ENCODE measurements around the gene NUBP2.

The NUBP2 gene, protein sequence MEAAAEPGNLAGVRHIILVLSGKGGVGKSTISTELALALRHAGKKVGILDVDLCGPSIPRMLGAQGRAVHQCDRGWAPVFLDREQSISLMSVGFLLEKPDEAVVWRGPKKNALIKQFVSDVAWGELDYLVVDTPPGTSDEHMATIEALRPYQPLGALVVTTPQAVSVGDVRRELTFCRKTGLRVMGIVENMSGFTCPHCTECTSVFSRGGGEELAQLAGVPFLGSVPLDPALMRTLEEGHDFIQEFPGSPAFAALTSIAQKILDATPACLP

DNA sequence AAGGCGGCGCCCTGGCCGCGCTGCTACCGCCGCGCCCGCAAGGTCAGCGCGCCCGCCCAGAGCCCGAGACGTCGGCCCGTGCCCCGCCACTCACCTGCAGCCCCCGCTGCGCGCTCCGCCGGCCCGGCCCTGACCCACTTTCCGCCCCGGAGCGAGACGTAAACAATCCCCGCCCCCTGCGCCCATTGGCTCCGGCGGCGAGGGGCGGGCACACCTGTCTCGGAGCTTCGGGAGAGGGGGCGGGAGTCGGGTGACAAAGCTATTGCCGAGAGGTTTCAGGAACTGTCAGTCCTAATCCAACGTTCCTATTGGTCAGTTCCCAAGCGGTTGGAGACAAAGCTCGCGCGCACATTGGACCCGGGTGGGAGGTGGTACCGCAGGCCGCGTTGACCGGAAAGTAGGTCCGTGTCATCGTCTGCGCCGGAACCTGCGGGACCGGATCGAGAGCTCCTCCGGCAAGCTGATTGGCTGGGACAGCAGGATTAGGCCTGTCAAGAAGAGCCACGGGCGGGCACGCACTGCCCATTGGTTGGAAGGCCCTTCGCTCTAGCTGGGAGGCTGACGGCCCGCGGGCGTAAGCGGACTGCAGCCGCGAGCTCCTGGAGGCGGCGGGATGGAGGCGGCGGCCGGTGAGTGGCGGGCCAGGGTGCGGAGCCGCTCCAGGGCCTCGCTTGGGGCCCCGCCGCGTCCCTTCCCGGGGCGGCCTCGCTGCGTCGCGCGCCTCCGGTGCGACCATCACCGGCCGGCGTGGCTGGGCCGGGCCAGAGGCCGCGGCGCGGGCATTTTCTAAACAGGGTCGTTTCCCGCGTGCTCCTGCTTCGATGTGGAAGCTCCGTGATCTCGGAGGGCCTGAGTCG, at the start of gene NUBP2, which contains the start of gene SPSB3:
Gene NUBP2, plus strand, starts transcription at position 553 of the 857 bp plus-strand sequence. Its CDS starts 61 bp downstream, at position 614.
Gene SPSB3, minus strand, starts transcription at position 164 of the 857 bp plus-strand sequence. CDS start 1,088 bp downstream, outside the sequence.
- peak; percentile 97 to 99 (median 98) for DNase-seq (ENCODE audit: low read depth in 3 of 3)

DNA sequence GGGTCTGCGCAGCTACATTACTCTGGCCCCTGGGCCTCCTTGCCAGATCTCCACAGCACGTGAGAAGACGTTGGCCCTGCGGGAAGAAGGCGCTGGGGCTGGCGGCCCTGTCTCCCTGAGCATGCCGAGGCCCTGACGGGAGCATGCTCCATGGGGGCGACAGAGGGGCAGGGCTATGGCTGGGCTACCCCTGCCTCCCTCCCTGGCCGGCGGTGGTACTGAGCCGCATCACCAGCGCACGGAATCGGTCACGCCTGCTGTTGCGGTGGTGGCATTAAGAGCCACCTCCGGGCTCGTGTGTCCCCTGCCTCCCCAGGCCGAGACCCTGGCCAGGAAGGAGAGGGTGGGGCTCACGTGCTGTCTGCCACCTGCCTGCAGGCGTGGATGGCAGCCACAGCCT, 48.6 kb upstream of the NUBP2 start:
- DNase-seq (ENCODE audit: low read depth in 3 of 3) = no peak

DNA sequence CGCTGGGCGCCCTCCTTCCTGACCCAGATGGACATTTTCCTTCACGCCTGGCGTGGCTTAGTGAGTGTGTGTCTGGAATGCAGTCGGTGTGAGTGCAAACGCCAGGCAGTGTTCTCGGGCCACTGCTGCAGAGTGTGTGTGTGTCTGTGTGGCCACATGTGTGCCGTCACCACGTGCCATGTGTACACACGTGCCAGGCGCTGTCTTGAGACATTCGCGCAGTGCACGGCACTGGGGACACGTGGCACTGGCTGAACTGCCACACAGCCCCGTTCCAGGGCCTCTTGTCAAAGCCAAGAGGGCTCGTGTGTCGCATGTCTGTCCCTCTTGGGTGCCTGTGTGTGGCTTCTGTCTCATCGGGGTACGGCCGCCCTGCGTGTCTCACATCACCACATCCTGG, 47.9 kb upstream of the NUBP2 start:
- no peak for DNase-seq (ENCODE audit: low read depth in 3 of 3)

DNA sequence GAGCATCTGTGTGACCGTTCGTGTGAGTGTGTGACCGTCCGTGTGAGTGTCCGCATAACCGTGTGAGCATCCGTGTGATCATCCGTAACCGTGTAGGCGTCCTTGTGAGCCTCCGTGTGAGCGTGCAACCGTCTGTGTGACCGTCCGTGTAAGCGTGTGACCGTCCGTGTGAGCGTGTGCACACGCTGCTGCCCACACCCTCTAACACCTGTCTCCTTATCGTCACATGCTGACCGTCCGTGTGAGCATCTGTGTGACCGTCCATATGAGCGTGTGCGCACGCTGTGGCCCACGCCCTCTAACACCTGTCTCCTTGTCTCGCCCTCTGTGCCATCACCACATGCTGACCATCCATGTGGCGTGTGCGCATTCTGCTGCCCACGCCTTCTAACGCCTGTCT, 42.5 kb upstream of the NUBP2 start:
- DNase-seq (ENCODE audit: low read depth in 3 of 3) = no peak

DNA sequence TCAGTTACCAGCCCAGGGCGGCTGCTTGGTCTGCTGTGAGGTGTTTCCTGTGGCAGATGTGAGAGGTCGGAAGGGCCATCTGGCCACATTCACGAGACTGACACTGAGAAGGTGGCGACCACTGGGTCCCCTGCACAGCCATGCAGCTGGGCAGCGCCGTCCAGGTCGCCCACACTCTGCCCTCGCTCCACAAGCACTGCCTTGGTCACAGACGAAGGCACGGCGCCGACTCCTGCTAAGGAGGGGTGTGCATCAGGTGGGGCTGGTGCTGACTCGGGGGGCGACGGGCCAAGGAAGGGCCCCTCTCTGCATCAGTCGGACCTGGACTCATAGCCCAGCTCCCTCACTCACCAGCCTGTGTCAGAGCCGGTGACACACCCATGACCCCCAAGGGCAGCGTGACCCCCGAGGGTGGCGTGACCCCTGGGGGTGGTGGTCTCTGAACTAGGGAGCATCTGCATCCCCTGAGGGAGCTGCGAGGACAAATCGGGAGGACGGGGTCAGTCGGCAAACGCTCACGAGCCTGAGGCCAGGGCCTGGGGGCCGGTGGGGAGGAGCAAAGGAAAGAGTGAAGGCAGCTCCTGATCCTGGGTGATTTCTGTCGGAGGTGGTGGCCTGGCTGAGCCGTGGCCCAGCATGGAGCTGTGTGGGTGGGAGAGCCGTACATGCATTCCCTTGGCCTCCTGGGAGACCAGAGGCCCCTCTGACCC, 41.8 kb upstream of the NUBP2 start:
- no peak for DNase-seq (ENCODE audit: low read depth in 3 of 3)

DNA sequence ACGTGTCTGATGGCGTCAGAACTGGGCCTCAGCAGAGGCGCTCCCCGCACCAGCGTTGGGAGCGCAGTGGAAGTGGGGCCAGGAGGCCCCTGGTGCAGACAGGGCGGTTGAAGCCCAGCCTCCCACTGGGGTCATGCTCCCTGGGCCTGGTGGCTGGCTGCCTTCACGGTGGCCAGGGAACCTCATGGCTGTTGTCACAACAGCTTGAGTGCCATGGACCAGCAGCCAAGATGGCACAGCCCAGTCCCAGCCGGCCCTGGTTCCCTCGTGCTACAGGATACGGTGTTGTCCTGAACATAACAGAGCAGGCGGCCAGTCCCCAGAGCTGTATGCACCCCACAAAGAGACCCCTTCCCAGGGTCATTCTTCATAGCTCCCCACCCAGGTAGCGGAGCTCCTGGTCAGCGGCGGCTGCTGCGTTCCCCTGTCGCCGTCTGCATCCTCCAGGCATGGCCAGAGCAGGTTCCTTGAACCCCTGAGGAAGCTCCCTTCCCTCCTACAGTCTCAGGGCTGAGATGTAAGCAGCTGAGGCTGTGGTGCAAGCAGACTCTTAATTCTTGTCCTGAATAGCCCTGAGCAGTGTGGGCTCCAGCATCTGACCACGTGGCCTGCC, 41.1 kb upstream of the NUBP2 start:
- no peak for DNase-seq (ENCODE audit: low read depth in 3 of 3)

DNA sequence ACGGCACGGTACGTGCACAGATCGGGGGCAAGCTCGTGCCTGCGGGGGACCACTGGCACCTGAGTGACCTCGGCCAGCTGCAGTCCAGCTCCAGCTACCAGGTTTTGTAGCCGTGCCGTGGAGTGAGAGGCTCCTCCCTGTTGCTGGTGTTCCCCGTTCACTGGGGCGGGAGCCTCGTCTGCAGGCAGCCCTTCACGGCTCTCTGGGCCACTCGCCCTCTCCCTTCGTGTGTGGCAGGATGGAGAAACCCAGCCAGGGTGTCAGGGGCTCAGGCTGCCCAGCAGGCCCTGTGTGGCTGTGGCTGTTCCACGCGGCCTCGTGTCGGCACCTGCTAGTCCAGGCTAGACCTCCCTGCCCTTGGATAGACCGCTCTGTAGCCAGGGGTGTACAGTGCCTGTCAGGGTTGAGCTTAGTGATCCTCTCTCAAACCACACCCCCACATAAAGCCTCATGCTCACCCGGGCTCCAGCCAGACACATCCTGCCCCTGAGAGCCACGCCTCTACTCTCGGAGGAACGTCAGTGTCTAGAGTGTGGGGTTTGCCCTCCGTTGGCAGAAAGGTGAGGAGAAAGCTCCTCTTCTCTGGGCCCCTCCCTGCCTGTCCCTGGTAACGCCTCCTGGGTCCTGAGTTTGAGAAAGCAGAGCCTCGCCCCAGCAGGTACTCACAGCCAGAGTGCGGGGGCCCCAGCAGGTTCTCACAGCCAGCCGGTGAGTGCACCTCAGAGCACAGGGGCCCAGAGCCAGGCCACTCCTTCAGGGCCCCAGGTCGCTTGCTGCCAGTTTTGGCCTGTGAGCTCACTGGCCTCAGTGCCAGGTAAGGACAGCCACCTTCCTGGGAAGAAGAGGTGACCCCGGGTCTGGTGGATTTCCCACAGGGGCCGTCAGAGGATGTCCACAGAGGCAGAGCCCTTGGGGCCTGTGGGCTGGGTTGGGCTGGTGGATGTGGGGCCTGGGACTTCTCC, 39.1 kb upstream of the NUBP2 start:
- DNase-seq (ENCODE audit: low read depth in 3 of 3) = no peak

DNA sequence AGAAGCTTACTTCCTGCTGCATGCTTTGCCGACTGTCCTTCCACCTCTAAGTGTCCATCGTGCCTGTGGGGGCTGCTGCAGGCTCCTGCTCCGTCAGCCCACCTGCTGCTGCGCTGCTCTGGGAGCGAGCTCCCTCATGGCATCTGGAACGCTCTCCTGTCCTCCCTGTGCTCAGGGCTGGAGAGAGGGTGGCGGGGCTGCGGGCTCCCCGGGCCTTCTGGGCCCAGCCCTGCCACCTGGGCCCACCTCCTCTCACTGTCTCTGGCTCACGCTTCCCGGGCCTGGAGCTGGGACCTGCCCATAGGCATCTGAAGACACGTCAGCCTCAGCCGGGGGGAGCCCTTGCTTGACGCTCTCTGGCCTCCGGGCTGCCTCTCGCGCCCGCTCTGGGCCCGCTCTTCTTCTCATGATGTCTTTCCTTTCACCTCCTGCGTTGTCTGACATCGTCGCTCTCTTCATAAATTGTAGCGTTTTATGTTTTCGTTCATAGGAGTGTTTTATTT, 38.4 kb upstream of the NUBP2 start:
- no peak for DNase-seq (ENCODE audit: low read depth in 3 of 3)

DNA sequence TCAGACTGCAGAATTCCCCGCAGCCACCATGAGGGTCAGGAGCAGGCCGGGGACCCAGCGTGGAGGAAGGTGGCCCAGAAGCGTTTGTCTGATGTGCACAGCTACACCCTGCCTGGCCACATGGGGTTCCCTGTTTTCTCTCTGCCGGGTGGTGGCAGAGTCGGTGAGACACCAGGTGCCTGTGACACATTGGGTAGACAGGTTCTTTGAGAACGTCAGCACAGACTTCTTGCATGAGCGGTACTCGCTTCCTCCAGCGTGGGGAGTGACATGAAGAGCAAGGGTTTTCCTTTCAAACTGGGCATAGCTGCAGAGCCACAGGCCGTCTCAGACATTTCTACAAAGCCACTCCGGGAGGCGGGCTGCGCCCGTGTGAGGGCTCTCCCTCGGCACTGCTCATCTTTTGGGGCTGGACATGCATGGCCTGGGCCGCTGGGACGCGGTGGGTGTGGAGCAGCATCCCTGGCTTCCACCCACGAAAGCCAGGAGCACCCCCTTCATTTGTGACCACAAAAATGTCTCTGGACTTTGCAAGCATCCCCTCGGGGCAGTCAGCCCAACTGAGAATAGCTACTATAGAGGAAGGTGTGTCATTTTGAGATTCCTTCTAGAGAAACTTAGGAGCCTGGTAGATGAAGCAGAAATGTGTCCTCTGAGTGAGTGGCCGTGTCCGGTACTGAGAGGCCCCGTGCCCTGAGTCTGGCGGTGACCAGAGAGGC, 37.4 kb upstream of the NUBP2 start:
- no peak for DNase-seq (ENCODE audit: low read depth in 3 of 3)

DNA sequence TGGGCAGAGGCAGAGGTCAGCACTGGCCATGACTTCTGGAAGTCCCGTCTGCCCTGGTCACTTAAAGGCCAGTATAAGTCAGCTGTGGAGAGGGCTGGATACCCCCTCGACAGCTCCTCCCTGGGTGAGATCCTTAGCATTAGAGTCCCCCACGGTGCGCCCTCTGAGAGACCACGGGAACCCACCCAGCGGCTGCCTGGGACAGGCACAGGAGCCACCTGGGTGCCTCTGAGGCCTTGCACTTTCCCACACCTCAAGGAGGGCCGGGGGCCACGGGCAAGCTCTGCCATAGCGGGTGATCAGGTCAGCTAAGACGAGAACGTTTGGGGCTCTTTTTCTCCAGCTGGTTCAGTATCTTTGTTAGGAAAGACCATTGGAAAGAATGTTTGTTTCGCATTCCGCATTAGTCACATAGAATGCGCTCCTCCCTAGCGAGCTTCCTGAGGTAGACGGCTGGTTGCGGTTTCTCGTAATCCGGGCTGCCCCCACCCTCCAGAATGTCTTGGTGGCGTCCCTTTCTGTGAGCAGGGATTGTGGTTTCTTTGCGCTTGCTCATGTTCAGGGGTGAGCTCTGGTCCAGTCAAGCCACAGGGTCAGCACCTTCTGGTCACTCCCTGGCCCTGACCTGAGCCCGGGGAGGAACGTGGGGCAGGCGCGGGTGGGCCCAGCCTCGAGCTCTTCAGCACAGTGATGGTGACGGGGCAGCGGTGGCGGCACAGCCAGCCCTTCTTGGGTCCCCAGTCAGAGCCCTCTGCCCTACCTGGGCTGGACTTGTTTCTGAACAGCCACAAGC, 36.7 kb upstream of the NUBP2 start:
- no peak for DNase-seq (ENCODE audit: low read depth in 3 of 3)

DNA sequence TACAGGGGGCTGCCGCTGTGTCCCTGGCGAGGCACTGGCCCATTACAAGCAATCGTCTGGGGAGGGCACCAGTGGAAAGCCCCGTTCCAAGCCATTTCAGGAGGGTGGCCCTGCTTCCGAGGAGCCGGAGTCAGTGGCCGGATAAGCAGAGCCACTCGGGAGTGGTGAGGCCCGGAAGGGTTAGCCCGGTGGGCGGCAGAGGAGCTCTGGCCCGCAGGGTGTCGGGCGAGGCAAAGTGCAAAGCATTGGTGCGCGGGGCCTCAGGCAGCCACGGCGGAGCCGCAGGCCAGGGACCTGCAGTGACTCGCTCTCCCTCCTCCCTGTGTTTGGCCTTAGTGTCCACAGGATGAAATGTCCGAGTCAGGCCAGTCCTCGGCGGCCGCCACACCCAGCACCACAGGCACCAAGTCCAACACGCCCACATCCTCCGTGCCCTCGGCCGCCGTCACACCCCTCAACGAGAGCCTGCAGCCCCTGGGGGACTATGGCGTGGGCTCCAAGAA, 36.0 kb upstream of the NUBP2 start:
- DNase-seq (ENCODE audit: low read depth in 3 of 3) = no peak

DNA sequence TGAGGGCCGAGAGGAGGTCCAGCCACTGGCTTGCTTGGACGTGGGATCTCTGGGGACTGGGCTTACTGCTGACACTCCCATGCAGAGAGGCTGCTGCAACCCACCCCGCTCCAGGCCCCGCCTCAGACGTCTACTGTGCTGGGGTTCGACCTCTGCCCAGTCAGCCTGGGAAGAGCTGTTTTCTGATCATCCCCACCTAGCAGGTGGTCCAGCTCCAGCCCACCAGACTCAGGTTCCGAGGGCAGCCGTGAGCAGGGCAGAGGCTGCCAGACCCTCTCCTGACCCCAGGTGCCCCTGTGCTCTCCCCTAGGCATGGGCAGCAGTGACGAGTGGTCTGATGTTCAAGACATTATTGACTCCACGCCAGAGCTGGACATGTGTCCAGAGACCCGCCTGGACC, 34.8 kb upstream of the NUBP2 start:
- no peak for DNase-seq (ENCODE audit: low read depth in 3 of 3)

DNA sequence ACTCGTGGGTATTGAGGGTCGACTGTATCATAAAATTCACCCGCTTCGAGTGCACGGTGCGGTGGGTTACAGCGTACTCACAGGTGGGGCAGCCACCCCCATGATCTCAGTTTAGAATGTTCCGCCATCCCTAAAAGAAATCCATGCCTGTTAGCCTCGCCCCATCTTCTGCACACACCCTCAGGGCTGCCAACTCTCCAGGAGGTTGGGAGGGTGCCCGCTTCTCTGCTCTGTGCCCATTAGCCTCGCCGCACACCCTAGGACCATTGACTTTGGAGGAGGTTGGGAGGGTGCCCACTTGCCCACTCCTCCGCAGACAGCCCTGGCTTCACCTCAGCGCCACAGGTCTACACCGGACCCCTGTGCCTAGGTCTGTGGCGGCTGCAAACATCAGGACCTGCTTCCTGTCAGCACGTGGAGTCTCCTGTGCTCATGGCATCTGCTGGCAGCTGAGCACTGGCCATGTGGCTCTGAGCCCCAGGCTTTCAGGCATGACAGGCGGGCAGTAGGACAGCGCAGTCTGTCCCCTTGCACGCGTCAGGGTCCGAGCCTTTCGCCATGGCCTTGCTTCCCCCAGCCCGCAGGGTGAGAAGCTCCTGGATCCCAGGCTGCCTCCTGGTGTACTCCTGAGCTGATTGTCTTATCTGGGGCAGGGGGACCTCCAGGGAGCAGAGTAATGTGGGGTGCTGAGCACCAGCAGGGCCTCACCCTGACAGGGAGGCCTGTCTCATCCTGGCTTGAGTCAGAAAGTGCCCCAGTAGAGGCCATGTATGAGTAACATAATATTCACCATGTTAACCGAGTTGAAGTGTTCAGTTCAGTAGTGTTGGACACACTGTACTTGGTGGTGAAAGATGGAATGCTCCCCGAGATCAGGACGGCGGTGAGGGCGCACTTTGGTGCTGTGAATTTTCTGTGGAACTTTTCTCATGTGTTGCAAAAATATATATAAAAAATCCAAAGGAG, 33.3 kb upstream of the NUBP2 start:
- no peak for DNase-seq (ENCODE audit: low read depth in 3 of 3)

DNA sequence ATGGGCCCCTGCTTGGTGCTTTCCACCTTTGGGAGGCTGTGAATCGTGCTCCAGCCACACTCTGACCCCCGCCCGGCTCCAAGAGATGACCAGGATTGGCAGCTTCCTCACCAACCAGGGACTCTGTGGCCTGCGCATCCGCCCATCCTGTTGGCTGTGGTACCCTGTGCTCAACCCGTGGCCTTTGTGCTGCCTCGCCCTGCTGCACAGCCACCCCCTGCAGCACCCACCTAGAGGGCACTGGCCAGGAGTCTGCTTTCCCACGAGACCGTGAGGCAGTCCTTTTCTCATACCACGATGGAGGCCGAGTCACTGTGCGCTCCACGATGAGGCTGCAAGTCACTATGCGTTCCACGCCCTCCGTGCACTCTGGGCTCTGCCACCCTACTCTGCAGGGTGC, 30.8 kb upstream of the NUBP2 start:
- DNase-seq (ENCODE audit: low read depth in 3 of 3) = no peak

DNA sequence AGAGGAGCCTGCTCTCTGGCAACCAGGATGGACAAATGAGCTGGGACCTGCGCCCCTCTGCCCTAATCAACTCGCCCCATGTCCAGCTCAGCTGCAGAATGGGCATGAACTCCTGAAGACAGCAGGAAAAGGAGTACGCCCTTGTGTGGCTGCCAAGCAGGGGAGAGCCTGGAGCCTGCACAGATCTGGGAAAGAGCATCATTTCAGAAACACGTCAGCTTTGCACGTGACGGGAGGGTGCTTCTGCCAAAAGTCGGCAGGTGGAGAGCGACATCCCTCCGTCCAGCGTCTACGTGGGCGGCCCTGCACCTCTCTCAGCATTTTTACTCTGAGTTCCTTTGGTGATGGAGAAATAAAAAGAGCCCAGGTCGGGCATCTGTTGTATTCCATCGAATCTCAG, 29.9 kb upstream of the NUBP2 start:
- no peak for DNase-seq (ENCODE audit: low read depth in 3 of 3)

DNA sequence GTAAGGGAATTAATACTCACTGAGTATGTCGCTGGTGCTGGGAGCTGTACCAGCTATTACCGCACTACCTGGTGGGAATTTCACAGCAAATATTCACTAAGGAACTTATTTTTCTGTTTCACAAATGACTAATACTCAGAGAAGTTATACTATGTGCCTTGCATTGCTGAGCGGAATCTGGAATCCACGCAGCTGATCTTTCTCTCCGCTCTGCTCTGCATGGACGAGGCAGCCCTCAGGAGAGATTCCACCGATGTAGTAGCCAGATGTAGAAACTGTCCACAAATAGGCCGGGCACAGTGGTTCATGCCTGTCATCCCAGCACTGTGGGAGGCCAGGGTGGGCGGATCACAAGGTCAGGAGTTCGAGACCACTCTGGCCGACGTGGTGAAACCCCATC, 28.6 kb upstream of the NUBP2 start:
- DNase-seq (ENCODE audit: low read depth in 3 of 3) = no peak

DNA sequence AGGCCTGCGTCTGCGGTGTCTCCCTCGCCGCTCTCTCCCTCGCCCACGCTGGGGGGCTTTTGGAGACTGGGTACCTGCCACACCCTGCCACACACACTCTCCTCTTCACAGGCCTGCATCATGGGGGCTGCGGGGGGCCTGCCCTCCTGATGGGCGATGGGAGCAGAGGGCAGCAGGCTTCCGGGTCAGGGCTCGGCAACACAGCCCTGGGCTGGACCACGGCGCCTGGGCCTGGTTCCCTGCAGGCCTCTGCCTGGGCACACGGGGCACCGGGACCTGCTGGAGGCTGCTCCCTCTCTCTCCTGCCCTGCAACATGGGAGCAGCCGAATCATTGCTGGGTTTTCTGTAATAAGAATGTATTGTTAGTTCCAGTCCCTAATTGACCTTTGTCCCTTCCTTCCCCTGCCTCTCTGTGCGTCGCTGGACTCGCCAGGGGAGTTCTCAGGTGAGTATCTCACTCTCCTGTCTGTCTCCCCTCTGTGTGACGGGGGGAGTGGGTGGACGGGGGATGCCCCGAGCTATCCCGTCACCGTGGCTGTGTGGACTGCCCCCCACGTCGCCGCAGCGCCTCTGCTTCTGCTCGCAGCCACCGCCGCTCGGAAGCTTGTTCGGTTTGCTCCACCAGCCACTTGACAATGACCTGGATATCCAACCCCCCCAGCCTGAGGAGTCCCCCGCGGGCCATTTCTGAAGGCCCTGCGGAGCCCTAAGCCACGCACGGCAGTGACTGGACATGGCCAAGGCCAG, 24.9 kb upstream of the NUBP2 start:
- no peak for DNase-seq (ENCODE audit: low read depth in 3 of 3)
